Retinal pigment epithelial cell (primary cell): ENCODE data around the gene LMTK3.
"Not testable (repeated sequence)": the region's sequence is repeated elsewhere in the genome, so short reads cannot be mapped to it uniquely, and the experiment has no call there.

Experiments
- DNase-seq: peaks from one replicate; pipeline ENCODE4 v3.0.0-alpha.2; 2010; ENCODE audit warnings: low read depth
- H3K4me3 ChIP-seq: 2 replicates; pipeline ENCODE4 v1.5.1; 2011; ENCODE audit warnings: mild to moderate bottlenecking, low read length, control low read depth, moderate library complexity
- TF ChIP-seq, protein P1 (sequence below): conservative IDR thresholded peaks from 2 replicates; pipeline ENCODE4 v1.5.1; 2011; ENCODE audit warnings: low read depth, low read length, control low read depth, inconsistent platforms

The LMTK3 gene

DNA sequence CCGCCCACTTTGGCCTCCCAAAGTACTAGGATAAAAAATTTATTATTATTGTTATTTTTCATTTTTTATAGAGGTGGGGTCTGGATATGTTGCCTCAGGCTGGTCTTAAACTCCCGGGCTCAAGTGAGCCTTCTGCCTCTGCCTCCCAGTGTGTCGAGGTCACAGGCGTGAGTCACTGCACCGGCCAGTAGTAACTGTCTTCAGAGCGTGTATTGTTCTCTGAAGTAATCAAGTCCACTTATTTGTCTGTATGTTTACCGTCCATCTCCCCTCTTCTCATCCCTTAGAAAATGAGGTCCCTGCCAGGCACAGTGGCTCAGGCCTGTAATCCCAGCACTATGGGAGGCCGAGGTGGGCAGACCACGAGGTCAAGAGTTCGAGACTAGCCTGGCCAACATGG is 22.1 kb upstream of the LMTK3 start:
- H3K4me3 ChIP-seq: no peak overlapping the region
- TF ChIP-seq, protein P1, sequence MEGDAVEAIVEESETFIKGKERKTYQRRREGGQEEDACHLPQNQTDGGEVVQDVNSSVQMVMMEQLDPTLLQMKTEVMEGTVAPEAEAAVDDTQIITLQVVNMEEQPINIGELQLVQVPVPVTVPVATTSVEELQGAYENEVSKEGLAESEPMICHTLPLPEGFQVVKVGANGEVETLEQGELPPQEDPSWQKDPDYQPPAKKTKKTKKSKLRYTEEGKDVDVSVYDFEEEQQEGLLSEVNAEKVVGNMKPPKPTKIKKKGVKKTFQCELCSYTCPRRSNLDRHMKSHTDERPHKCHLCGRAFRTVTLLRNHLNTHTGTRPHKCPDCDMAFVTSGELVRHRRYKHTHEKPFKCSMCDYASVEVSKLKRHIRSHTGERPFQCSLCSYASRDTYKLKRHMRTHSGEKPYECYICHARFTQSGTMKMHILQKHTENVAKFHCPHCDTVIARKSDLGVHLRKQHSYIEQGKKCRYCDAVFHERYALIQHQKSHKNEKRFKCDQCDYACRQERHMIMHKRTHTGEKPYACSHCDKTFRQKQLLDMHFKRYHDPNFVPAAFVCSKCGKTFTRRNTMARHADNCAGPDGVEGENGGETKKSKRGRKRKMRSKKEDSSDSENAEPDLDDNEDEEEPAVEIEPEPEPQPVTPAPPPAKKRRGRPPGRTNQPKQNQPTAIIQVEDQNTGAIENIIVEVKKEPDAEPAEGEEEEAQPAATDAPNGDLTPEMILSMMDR: no peak
- DNase-seq: no peak

DNA sequence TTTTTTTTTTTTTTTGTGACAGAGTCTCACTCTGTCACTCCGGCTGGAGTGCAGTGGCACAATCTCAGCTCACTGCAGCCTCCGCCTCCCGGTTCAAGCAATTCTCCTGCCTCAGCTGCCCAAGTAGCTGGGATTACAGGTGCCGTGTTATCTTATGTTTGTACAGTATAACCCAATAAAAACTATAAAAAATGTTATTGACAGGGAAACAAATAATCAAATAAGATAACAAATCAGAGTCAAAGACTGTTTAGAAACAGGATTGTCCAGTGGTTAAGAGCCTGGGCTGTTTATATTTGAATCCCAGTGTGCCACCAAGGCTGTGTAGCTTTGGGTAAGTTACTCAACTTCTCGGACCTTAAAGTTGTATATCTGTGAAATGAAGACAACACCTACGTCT is 19.1 kb upstream of the LMTK3 start:
- no peak overlapping the region for H3K4me3 ChIP-seq
- TF ChIP-seq, protein P1: no peak
- DNase-seq: no peak

DNA sequence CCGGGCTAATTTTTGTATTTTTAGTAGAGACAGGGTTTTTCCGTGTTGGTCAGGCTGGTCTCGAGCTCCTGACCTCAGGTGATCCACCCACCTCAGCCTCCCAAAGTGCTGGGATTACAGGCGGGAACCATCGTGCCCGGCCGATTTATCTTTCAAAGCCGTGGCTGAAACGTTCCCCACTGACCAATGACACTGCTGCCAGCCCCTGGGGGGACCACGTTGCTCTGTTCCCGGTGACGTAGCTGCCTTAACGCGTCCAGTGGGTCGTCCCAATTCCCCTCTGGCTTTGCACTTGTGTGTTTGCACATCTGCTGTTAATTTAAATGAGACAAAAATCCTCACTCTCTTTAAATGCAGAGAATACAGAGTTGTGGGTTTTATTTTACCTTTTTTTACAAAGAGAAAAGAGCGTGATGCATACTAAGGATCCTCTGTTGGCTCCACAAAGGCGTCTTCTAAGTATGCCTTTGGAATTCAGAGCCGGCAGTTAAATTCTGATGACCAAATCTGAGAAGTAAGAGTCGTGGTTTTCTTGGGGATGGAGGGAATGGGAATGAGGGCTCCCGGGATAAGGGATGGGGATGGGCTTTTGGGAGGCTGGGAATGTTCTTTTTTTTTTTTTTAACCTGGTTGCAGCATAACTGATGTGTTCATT is 18.6 kb upstream of the LMTK3 start:
- DNase-seq: no peak
- TF ChIP-seq, protein P1: no peak
- H3K4me3 ChIP-seq: no peak overlapping the region

DNA sequence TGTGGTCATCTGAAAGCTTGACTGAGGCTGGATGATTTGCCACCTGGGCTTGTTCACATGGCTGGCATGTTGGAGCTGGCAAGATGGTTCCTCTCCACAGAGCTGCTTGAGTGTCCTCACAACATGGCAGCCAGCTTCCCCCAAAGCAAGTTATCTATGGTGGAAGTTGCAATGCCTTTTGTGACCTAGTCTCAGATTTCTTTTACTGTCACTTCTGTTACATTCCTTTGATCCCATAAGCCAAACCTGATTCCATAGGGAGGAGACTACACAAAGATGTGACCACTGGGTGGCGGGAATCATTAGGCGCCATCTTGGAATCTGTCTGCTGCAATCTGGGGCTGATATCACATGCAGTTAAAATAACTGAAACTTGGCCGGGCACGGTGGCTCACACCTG is 17.5 kb upstream of the LMTK3 start:
- no peak overlapping the region for H3K4me3 ChIP-seq
- DNase-seq: no peak
- TF ChIP-seq, protein P1: no peak

DNA sequence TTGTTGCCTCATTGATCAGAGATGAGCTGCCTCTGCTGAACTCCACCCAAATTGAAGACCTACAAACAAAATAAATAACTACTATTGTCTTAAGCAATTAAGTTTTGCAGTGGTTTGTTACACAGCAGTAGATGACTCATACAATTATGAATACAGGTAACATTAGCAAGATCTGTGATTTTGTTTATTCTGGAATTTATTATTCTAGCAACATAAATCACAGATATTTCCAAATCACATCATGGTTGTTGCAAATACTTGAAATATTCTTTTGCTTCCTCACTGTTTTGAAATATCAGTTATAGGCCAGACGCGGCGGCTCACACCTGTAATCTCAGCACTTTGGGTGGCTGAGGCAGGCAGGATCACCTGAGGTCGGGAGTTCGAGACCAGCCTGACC is 13.1 kb upstream of the LMTK3 start:
- DNase-seq: no peak
- TF ChIP-seq, protein P1: no peak
- H3K4me3 ChIP-seq: no peak overlapping the region

GRCh38 chr19:48524221-48524620 is 12.6 kb upstream of the LMTK3 start:
- no peak overlapping the region for H3K4me3 ChIP-seq
- DNase-seq: no peak
- TF ChIP-seq, protein P1: no peak

- H3K4me3 ChIP-seq: no peak overlapping the region
- no peak for DNase-seq
- TF ChIP-seq, protein P1: no peak
Observed at GRCh38 chr19:48520134-48520533, 8.5 kb upstream of the LMTK3 start.

- not testable (repeated sequence) for DNase-seq, H3K4me3 ChIP-seq
Observed at GRCh38 chr19:48519426-48519825, 7.8 kb upstream of the LMTK3 start.
